SK-N-SH (cell line): ENCODE results near the gene RTN4RL1.

ENCODE experiments used
- CHD2 ChIP-seq: fragments of 150-350 bp; IDR thresholded peaks from 2 replicates; pipeline ENCODE4 v1.6.1; 2018; ENCODE audit warnings: low read length; ENCODE audit not compliant: partially characterized antibody
- CTCF ChIP-seq: fragments of 200-600 bp; sonication (generic); IDR thresholded peaks from 2 replicates; pipeline ENCODE4 v1.6.1; 2017; ENCODE audit warnings: antibody characterized with exemption, mild to moderate bottlenecking, moderate library complexity
- EP300 ChIP-seq, 2 experiments: IDR thresholded peaks; 2 replicates each; pipeline versions ENCODE4 v1.4.0 to v1.6.1; 2012; ENCODE audit warnings: borderline replicate concordance in 1 of 2, low read depth in 1 of 2, low read length in 1 of 2
- NFIC ChIP-seq: IDR thresholded peaks from 2 replicates; pipeline ENCODE4 v1.4.0; 2012; ENCODE audit warnings: borderline replicate concordance
- NRF1 ChIP-seq: IDR thresholded peaks from 2 replicates; pipeline ENCODE4 v1.6.1; 2012; ENCODE audit warnings: low read depth, mild to moderate bottlenecking, low read length
- POLR2AphosphoS5 ChIP-seq: IDR thresholded peaks from 2 replicates; pipeline ENCODE4 v1.6.1; 2012; ENCODE audit warnings: low read depth, low read length
- RAD21 ChIP-seq: IDR thresholded peaks from 2 replicates; pipeline ENCODE4 v1.6.1; 2012; ENCODE audit warnings: mild to moderate bottlenecking, low read length
- REST ChIP-seq: IDR thresholded peaks from 2 replicates; pipeline ENCODE4 v1.6.1; 2012; ENCODE audit warnings: mild to moderate bottlenecking, low read depth, low read length, moderate library complexity
- RFX5 ChIP-seq: IDR thresholded peaks from 2 replicates; pipeline ENCODE4 v1.6.1; 2012; ENCODE audit warnings: mild to moderate bottlenecking, improper control_type of control experiment, low read length
- TAF1 ChIP-seq: IDR thresholded peaks from 2 replicates; pipeline ENCODE4 v1.6.1; 2012; ENCODE audit warnings: low read depth, mild to moderate bottlenecking, low read length, moderate library complexity, borderline replicate concordance
- TEAD4 ChIP-seq: IDR thresholded peaks from 2 replicates; pipeline ENCODE4 v1.4.0; 2012; ENCODE audit warnings: mild to moderate bottlenecking, borderline replicate concordance; ENCODE audit not compliant: insufficient read depth

- TF ChIP-seq POLR2AphosphoS5 (no peak), REST (no peak), CTCF (no peak), TEAD4 (no peak), CHD2 (no peak), NFIC (no peak), RFX5 (no peak), EP300 (IDR thresholded peaks at IDR 0.05; ENCODE audit: borderline replicate concordance in 1 of 2, low read depth in 1 of 2, low read length in 1 of 2) (no peak), RAD21 (no peak), TAF1 (no peak), NRF1 (no peak)
Observed at GRCh38 chr17:2009737-2010136, 15.4 kb downstream of the RTN4RL1 start.
